Measurements from ENCODE around the gene MED6. TPM values are rescaled to one million over a fixed set of nuclear protein-coding genes. Genes with fewer than 3 reads are reported as not detected.

The MED6 gene
- polyA plus RNA-seq (ENCODE audit: insufficient read length in 4 of 4), result 10 to 100 TPM; 33.3 to 43.8 (median 42.0) TPM

DNA sequence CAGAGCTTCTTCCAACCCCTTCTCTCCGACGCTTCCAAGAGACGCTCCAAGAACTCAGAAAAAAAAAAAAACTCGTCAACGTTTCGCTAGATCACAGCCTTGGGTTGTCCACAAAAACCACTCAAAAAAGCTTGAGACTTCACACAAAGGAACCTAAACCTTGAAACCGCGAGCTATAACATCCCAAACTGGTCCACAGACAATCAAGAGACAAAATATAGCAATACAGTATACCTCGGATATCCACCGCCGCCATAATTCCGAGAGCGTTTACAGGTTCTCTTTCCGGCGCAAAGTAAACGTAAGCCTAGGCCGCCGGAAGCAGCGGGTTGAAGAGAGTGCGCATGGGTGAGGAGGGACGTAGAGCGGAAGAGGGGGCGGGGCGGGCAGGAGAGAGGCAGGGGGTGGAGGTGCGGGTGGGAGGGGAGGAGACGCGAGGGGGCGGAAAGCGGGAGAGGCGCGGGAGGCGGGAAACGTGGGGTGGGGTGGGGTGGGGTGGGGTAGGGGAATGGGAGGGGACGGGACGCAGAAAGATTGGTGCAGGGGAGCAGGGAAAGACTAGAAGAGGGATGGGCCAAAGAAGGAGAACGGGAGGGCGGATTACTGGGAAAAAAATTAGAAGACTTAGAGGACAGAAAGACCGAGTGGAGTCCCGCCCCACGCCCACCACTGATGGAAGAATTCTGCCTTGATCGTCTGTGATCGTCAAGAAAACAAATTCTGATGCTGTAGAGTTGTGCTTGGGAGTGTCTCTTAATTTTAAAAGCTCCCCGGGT lies at the start of gene MED6:
MED6 (minus strand) TSS at position 274 of the 776 bp plus-strand sequence; CDS start at position 256, 18 bp downstream.
- DNase-seq (ENCODE audit: low read depth in 4 of 4, low spot score in 3 of 4), result peak; percentile 74 to 94 (median 87)

- no peak for DNase-seq (ENCODE audit: low read depth in 4 of 4, low spot score in 3 of 4)
Measured at GRCh38 chr14:70649803-70650202, 49.3 kb upstream of the MED6 start.

- no peak for DNase-seq (ENCODE audit: low read depth in 4 of 4, low spot score in 3 of 4)
Measured at GRCh38 chr14:70648346-70648745, 47.9 kb upstream of the MED6 start.

DNA sequence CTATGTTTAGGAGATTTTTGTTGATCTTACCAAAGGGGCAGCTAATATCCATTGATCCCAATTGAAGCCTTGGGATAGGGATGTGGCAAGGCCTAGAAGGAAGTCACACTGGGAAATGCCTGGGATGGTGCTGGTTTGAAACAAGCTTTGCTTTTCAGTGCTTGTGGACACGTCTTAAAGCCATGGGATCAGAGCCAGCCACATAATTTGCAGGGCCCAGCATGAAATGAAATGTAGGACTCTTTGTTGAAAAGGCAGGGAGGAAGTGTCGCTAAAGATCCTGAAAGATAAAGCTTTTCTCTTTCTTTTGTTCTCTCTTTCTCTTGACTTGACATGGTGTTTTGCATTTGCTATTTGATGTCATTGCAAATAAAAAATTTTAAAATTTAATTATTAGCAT lies 46.2 kb upstream of the MED6 start:
- DNase-seq (ENCODE audit: low read depth in 4 of 4, low spot score in 3 of 4), result no peak

GRCh38 chr14:70645892-70646291 lies 45.4 kb upstream of the MED6 start:
- no peak for DNase-seq (ENCODE audit: low read depth in 4 of 4, low spot score in 3 of 4)

- DNase-seq (ENCODE audit: low read depth in 4 of 4, low spot score in 3 of 4), result no peak
Measured at GRCh38 chr14:70643967-70644366, 43.5 kb upstream of the MED6 start.

DNA sequence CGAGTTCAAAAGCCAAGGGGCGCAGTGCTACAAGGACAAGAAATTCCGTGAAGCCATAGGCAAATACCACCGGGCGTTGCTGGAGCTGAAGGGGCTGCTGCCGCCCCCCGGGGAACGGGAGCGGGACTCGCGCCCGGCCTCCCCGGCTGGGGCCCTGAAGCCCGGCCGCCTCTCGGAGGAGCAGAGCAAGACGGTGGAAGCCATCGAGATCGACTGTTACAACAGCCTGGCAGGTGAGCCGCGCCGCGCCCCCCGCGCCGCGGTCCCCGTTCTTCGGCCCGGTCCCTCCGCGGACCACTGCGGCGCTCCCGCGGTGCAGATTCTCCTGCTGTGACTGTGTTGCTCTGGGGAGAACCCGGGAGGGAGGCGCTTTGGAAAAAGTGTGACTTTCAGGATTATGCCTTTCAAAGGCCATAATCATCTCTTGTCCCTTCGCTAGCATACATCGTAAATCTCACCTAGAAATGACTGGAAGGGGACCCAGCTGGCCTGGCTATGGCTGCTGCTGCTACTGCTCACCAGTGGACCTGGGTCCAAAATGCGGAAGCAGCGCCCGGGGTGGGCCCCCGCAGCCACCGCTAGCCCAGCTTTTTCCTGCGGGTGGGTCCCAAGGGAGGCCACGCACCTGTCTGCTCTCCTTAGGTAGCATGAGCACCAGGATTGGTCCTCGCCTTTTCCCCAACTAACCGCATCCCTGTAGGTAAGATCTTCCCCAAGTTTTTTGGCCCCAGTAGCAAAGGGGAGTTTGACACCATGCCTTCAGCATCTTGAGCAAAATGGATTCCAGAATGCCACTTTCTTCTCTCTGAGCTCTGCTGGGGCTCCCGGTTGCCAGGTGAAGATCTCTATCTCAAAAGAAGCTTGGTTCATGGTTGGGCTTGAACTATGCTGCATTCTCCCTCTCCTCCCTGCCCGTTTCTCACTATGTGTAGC lies 42.1 kb upstream of the MED6 start:
- DNase-seq (ENCODE audit: low read depth in 4 of 4, low spot score in 3 of 4), result no peak

DNA sequence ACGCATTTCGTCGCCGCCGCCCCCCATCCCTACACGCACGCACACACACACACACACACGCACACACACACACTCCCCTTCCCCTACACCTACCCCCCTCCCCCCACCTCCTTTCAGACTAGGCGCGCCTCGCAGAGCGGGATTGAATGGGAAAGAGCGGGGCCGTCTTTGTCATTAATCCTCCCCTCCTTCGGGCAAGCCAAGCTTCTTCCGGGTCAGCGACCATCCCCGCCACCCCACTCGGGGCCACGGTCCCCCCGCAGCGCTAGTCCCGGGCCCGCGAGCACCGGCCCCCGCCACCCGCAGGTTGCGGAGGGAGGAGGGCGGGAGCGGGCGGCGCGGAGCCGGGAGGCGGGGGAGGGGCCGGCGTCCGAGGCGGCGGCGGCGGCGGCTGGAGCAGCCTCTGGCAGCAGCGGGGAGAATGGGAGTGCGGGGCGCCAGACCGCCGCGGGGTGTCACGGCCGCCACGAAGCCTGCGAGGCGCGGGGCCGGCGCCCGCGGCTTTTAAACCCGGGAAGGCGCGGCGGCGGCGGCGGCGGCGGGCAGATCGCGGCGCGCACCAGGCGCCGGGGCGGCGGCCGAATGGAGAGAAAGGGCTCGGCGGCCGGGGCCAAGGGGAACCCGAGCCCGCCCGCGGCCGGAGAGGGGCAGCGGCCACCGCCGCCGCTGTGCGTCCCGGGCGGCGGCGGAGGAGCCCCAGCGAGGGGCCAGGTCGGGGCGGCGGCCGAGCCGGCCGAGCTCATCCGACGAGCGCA lies 41.3 kb upstream of the MED6 start, which contains the start of gene TTC9:
TTC9 (plus strand) TSS at position 369 of the 755 bp plus-strand sequence; CDS start at position 583, 214 bp downstream.
- DNase-seq (ENCODE audit: low read depth in 4 of 4, low spot score in 3 of 4), result no peak

- DNase-seq (ENCODE audit: low read depth in 4 of 4, low spot score in 3 of 4), result no peak
Measured at GRCh38 chr14:70640938-70641547, 40.6 kb upstream of the MED6 start.

- no peak for DNase-seq (ENCODE audit: low read depth in 4 of 4, low spot score in 3 of 4)
Measured at GRCh38 chr14:70638416-70638815, 38.0 kb upstream of the MED6 start.

GRCh38 chr14:70635971-70636595 lies 35.6 kb upstream of the MED6 start:
- no peak for DNase-seq (ENCODE audit: low read depth in 4 of 4, low spot score in 3 of 4)

GRCh38 chr14:70631948-70632347 lies 31.5 kb upstream of the MED6 start:
- DNase-seq (ENCODE audit: low read depth in 4 of 4, low spot score in 3 of 4), result no peak

DNA sequence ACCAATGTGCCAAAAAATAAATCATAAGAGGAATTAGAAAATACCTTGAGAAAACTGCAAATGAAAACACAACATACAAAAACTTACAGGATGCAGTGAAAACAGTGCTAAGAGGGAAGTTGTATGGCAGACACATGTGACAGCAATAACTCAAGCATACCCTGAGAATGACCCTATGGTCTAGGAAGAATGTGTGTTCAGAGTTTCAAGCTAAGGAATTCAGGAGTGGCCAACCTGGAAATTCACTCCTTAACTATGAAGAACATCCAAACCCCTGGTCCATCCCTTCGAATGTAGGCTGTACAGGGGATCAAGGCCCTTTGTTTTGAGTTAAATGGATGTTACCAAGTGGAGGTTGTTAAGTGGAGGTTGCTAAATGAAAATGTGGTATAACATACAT lies 24.5 kb upstream of the MED6 start:
- no peak for DNase-seq (ENCODE audit: low read depth in 4 of 4, low spot score in 3 of 4)

GRCh38 chr14:70622111-70622712 lies 21.8 kb upstream of the MED6 start:
- DNase-seq (ENCODE audit: low read depth in 4 of 4, low spot score in 3 of 4), result no peak

- DNase-seq (ENCODE audit: low read depth in 4 of 4, low spot score in 3 of 4), result no peak
Measured at GRCh38 chr14:70619708-70620107, 19.3 kb upstream of the MED6 start.

DNA sequence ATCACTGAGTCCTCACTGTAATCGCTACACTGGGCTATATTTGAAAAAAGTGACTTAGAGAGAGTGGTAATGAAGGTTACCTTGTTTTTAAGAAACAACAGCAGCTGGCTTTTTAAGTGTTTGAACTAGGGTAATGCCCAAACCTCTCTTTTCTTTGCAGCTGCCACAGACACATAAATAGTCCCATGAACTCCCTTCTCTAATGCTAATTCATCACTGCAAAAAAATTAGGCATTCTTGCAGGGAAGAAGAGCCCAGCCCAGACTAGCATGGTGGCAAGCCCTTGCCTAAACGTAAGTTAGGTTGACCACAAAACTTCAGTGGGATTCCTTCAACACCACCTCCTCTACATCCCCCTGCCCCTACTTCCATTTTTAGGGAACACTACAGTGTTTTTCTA lies 17.9 kb upstream of the MED6 start:
- no peak for DNase-seq (ENCODE audit: low read depth in 4 of 4, low spot score in 3 of 4)

DNA sequence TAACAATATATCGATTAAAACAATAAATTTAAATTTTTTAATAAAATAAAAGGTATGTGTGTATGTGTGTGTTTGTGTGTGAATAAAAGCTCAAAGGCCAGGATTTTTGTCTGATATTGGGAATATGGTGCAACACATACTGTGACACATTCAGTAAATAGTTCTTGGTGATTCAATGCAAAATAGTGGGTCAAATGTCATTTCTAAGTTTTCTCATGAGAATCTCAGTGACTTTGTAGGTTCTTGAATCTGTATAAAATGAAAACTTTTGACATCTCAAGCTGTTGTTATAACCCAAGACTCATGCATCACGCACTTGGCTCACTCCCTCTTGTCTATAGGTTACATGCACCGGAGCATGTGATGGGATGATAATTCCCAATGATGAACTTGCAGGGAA lies 16.2 kb upstream of the MED6 start:
- no peak for DNase-seq (ENCODE audit: low read depth in 4 of 4, low spot score in 3 of 4)

DNA sequence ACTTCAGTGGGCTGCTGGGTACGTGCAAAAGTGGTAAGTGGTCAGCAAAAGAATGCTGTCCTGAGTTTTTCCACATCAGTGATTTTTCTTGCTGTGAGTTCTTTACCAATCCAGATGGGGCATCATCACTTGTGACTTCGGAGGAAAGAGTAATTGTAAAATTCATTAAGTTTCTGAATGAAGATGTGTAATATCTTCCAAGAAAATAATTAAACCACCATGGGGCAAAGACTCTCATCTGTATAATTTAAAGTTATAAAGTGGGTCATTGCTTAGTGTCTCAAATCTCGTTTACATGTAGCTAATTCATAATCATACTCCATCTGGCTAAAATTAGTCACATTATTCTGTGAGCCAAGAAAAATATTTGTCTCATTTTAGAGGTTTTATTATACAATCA lies 10.8 kb upstream of the MED6 start:
- no peak for DNase-seq (ENCODE audit: low read depth in 4 of 4, low spot score in 3 of 4)

DNA sequence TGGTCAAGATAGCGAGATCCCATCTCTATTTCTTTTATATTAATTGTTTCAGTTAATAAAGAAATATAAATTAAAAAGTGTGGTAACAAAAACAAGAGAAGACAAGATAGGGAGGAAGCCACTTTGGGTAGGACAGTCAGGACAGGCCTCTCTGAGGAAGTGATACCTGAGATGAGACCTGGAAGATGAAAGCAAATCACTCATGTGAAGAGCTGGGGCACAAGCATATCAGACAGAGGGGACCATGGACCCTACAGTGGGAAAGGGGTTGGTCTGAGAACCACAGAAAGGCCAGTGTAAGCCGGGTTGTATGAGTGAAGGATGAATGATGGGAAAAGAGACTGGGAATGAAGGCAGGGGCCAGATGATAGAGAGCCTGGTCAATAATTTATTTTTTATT lies 1.8 kb upstream of the MED6 start:
- no peak for DNase-seq (ENCODE audit: low read depth in 4 of 4, low spot score in 3 of 4)
